Effector CD4-positive, alpha-beta T cell (primary cell): ENCODE data around the gene ACOX2.

Experiments
- DNase-seq: peaks from one replicate; pipeline ENCODE4 v3.0.0-alpha.2; 2020

ACOX2 gene

DNA sequence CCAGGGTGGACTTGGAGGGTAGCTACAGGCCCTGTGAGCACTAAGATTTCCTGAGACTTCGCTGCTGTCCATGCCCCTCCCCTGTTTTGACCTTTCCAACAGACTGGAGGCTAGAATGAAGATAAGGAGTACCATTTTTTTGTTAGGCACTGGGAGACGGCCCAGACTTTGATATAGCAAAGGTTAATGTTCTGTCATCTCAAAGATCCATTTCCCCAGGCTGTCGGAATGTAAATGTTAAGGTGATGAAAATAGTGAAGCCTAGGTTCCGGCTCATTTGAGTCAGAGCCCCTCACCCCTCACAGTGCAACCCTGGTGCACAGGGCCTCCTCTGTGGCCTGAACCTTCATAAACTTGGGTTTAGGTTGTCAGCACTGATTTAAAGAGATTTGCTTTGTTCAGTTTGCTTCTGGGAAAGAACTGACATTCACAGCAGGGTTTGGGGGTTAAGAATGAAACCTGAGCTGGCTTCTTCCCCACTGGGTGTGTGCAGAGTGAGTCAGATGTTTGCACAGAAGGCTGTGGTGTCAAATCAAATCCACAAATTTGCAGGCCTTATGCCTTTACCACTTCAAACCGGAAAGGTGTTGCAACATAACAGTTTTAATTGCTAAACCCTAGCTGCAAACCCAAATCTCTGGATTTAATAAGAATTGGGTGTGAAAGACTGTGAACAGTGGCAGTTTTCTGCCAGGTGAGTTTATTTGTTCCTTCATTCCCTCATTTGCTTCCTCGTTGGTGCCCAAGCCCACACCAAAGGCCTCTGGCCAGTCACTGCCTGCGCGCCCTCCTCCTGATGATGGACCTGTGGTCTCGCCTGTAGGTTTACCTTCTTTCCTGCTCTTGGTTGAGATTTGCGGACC lies 65.7 kb downstream of the ACOX2 start:
- no peak for DNase-seq

DNA sequence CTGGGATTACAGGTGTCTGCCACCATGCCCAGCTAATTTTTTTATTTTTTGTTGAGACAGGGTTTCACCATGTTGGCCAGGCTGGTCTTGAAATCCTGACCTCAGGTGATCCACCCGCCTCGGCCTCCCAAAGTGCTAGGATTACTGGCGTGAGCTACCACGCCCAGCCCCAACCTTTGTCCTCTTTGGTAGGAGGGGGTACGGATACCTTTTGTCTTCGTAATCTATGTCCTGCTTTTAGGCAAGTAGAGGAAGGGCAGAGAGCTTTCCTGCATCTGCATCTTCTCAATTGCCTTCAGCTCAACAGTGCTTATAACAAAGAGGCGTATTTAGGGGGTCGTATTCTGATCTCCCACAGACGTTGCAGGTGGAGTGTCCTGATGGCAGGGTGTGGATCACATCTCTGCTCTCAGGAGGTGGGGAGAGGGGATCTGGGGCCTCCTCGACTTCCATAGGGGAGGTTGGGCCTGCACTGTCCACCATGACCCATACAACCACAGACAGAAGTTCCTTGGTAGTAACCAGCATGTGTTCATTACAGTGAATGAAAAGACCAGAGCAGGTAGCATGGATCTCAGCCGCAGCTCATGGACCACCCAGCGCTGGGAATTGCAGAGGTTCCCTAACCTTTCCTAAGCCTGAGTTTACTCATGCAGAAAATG lies 66.5 kb downstream of the ACOX2 start:
- DNase-seq: no peak

DNA sequence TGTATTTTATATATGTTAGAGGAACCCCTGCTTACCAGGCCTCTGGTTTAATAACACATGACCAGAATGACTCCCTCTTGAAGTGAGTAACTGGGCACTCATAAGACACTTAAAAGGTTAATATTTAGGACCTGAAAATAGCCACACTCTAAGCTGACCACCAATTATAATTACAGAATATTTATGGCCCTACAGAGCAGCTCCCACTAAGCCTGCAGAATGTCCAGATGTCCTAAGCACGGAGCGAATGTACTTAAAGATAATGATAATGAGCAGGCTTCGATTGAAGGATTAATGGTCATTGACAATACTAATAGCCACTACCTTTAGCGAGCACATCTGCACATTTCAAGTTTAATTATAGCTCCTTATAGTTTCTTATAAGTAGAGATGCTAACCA lies 67.9 kb downstream of the ACOX2 start:
- DNase-seq: no peak

DNA sequence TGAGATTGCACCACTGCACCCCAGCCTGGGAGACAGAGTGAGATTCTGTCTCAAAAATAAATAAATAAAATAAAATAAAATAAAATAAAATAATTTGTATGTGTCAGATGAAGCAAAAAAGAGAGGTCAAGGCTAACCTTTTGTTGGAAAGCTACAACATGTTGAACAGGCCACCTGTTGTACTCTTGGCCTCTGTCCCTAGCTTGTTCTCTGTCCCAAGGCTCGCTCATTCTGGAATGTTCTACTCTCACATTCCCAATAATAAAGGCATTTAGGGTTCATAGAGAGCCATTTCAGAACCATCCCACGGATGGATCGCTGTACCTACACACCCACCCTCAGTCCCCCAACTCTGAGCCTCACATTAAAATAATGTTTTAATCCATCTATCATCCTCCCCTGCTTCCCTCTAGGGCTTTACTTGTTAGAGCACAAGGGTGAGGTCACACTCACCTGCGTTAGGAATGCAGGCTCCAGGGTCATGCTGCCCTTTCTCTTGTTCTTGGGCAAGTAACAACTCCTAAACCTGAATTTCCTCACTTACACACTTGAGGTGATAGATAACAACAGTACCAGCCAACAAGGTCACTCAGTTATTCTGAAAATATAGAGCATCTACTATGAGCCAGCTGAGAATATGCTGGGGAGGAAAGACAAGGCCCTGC lies 70.0 kb downstream of the ACOX2 start:
- DNase-seq: no peak

DNA sequence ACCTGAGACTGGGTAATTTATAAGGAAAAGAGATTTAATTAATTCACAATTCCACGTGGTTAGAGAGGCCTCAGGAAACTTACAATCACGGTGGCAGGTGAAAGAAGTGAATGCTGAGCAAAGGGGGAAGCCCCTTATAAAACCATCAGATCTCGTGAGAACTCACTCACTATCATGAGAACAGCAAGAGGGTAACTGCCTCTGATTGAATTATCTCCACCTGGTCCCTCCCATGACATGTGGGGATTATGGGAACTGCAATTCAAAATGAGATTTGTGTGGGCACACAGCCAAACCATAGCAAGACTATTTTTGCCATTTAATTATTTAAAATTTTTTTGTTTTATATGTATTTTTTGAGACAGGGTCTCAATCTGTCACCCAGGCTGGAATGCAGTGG lies 72.1 kb downstream of the ACOX2 start:
- no peak for DNase-seq

DNA sequence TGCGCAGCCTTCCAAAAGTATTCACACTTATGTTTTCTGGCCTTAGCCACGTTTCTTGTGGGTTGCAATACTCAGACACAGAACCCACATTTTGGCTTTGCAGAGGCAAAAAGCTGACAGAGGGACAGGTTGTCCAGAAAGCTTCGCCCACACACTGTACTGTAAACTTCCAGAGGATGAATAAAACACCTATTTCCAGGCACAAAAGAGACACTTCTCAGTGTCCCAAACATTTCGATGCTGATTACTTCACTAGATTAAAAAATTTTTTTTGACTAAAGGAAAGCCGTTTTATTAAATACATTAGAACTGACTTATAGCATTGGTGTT lies 73.1 kb downstream of the ACOX2 start:
- no peak for DNase-seq

DNA sequence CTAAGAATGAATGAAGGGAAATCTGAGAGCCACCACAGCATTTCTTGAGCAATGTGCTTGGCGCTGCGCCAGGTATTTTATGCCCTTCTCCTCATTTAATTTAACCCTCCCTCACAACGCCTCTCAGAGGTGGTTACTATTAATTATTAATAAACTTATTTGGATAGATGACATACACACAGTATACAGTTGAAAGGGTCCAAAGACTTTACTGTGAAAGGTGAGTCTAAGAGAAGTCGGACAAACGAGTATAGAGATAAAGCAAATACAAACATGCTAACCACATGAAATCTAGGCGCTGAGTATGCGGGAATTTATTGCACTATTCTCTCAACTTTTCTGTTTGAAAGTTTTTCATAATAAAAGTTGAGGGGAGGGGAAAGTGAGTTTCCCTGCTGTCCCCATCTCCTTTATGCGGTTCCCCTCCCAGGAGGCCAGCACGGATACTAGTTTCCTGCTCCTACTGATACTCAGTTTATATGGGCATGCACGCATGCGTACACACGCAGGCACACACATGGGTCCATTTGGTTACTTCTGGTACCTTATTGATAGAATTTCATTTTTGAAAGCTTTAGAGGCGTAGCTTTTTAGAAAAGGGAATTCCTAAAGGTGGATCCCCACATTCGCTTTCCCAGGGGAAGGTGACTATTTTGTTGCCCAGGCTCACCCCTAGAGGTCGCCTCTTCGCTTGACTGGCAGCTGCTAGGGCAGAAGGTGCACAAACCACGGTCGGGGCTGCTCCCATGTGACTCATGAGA lies 73.6 kb downstream of the ACOX2 start:
- peak; percentile 34 for DNase-seq

DNA sequence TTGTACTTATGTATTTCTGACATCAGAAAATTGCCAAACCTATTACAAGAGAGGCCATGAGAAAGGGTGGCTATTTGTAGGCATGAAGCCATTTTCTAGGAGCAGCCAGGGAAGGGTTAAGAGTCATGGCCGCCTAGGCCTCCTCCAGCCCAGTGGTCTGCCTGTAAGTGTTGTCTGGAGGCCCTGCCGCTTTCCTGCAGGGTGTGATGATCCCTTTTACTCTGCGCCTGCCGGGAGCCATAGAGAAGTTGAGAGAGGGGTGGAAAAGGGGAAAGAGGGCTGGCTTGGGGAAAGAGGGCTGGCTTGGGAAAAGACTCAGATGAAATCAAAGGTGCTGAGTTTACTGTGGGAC lies 74.2 kb downstream of the ACOX2 start:
- DNase-seq: no peak

DNA sequence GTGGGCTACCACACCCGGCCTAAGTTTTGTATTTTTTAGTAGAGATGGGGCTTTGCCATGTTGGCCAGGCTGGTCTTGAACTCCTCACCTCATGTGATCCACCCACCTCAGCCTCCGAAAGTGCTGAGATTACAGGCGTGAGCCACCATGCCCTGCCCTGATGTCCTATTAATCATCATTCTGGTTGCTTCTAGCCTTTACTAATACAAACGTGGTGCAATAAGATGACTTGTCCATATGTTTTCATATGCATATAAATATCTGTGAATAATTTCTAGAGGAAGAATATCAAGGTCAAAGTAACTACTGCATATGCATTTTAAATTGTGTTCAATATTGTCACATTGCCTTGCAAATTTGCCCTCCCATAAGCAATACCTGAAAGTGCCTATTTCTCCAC lies 77.8 kb downstream of the ACOX2 start:
- no peak for DNase-seq
